NCI-H345 treated with DMSO at 0.1 percent for 48 hours (cell line): ENCODE data around the gene KYAT1.

ENCODE experiments used
- DNase-seq: peaks from one replicate; lab custom pipeline; 2025; ENCODE audit not compliant: unreplicated experiment; lab: John Stamatoyannopoulos, UW

The KYAT1 gene

DNA sequence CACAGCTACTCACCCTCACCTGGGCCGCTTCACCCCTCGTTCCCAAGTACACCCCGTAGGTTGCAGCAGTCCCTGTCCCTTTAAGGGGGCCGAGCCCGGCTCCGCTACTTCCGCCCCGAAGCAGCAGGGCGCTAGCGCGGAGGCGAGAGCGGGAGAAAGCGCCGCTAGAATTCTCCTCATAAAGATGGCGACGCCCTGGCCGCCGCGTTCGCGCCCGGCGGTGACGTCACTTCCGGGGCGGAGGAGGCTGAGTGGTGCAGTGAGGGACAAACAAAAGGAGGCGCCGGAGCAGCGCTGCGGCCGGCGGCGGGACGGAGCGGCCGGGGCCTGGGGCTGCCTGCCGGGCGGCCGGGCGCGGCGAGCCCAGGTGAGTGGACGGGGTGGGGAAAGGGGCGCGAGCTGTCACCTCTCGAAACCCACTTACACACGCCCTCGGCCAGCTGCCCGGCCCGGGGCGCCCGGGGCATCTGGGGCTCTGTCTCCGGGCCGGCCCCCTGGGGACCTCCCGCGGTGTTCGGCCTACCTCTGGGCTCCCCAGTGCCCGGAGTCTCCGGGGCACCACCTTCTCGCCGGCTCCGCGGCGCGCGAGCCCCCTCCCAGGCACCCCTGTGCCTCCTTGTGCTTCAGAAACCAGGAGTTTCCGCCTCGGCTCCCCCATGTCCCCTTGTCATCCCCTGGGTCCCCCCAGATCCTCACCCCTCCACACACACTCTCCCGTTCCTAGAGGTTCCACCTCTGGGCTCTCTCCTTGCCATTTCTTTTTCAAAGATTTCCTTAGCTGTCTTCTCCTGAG, at the start of gene KYAT1, which contains the start of gene LRRC8A:
Gene KYAT1 (minus strand): TSS at position 67 of the 793 bp plus-strand sequence. CDS start 36,545 bp downstream, outside the sequence.
Gene LRRC8A (plus strand): TSS at position 250 of the 793 bp plus-strand sequence. CDS start 25,032 bp downstream, outside the sequence.
- DNase-seq, result peak; percentile 89

DNA sequence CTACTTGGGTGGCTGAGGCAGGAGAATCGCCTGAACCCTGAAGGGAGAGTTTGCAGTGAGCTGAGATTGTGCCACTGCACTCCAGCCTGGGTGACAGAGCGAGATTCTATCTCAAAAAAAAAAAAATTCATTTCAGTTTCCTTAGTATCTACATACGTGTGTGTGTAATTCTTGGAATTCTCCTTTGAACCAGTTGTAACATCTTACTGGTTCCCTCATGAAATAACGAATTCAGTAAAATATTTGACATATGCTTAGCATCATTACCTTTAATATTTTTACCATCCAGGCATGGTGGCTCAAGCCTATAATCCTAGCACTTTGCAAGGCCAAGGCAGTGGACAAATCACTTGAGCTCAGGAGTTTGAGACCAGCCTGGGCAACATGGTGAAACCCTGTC, 47.8 kb upstream of the KYAT1 start:
- no peak for DNase-seq

DNA sequence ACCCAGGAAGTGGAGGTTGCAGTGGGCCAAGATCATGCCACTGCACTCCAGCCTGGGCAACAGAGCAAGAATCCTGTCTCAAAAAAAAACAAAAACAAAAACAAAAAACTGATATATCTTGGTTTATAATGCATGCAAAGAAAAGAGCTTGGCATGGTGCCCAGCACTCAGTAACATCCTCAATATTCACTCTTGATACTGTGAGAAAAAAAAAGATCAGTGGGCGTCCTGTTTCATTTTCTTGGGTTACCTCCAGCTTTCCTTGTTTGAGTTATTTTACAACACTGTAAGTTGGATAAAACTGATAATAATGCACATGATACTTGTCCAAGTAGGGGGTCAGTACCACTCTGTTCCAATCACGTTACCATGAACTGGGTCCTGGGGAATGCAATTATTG, 46.9 kb upstream of the KYAT1 start:
- DNase-seq, result no peak

DNA sequence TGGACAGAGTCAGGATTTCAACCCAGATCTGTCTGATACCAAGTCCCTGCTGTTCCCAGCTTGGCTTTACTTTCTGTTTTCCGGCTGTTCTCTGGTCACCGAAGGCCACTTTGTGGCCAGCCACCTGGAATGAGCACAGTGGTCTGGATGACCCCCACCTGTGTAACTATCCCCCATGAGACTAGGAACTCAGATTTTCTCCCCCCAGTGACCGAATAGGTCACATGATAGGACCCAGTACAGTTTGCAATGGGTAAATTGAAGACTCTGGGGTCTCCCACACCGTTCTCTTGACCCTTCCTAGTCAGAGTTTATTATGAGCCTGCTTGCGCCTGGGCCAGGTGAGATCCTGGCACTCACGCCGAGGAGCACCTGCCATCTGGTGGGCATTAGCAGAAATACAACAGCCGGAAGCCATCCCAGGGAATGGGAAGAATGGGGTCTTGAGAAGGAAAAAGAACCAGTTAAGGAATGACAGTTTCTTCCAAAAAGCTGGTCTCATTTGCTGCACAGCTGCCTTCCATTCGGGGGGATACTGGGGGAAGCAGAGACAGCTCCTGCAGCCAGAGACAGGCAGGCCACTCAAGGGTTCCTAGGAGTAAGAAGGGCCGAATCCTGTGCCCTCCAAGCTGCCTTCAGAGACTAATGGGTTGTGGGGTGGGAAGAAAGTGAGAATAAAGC, 46.1 kb upstream of the KYAT1 start:
- peak; percentile 35 for DNase-seq

DNA sequence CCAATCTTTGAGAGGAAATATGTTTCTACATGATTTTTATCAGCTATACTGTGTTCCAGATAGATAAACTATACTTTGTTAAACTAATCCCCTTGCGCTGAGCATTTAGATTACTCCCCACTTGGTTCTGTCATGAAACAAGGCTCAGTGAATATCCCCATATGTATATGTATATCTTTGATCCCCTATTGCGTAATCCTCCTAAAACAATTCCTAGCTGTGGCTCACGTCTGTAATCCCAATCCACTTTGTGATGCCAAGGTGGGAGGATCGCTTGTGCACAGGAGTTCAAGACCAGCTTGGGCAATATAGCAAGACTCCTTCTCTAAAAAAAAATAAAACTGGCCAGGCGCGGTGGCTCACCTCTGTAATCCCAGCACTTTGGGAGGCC, 41.7 kb upstream of the KYAT1 start:
- no peak for DNase-seq

DNA sequence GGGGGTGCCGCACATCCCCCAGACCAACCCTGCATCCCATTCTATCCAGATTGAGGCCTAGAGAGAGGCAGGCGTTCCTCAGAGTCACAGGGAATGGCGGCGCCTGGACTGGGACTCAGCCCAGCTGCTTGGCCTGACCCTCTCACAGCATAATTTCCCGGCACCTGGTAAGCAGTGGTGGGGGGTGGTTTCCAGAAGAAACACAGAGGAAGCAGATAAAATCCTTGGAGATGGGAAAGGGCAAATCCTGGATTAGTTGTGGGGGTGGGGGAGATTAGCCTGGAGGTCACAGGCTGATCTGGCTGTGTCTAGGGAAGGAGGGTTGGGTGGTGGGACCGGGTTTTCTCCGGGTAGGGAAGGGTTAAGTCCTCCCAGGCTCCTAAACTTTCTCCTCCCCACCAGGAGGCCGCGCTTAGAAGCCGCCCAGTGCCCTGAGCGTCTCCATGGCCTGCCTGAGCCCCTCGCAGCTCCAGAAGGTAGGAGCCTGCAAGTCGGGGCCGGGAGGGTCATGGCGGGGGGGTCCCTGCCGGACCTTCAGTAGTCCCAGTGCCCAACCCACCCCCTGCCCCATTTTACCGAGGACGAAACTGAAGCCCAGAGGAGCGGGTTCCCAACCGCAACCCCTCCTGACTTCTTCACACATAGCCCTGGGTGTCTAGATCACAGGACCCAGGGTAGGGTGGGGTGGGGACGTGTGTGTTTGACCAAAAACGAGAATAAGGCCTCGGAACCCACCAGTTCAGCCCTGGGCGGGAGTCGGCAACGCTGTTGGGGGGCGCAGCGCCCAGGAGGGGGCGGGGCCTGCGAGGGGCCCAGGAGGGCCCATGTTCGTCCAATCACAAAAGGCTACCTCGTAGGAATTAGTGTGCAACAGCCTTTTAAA, 40.4 kb upstream of the KYAT1 start:
- no peak for DNase-seq

DNA sequence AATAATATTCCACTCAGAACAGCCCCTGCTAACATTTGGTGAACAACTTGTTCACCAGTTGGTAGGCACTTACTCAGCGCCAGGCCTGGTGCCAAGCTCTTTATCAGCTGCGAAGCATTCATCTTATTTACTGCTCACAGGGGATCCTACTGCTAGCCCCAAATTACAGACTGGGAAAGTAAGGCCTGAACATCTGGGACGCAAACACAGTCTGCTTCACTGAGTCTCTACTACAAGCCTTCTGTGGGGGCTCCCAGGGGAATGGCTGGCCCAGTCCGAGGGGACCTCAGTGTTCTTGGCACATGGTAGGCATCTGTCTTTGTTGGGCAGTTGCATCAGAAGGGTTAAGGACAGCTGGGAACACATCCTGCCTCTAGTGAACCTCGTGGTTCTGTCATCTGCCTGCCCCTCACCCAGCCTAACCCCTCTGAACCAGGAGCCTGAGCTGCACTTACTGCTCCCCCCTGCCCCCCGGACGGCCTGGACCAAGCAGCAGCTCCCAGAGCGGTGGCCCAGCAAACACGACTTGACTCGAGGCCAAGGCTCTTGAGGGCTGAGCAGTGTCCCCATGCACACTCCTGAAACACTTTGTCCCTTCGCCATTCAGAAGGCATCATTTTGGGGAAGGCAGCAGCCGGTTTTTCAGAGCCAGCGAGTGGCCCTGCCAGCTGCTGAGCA, 38.8 kb upstream of the KYAT1 start, which contains the start of gene PHYHD1:
Gene PHYHD1 (plus strand): TSS at position 602 of the 678 bp plus-strand sequence. CDS start 1,342 bp downstream, outside the sequence.
- DNase-seq, result no peak

DNA sequence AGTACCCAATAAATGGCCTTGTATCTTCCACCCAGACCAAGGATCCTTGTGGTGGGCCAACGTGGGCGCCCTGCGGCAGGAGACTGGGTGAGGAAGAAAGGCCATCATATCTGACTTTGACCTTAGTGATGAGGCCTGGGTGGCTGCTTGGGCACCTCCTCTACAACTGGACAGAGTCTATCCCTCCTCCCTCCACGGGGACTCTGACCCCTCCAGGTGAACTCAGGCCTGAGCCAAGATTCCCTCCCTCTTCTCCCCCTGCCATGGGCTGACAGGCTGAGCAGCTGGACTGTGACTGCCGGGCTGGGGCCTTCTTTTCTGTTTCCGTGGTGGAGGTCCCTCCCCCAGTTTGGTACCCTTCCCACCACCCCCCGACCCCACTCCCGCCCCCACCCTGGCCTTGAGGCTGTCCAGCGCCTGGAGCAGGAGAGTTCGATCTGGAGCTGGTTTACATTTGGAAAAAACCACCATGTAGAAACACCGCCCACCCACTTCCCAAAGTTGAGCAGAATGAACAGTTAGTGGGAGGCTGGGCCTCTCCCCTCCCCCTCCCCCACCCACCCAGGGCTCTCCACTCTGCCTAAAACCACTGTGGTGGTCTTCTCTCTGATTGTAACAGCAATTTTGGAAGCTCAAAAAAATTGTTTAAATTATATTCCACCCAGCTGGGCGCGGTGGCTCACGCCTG, 37.8 kb upstream of the KYAT1 start:
- DNase-seq, result no peak

DNA sequence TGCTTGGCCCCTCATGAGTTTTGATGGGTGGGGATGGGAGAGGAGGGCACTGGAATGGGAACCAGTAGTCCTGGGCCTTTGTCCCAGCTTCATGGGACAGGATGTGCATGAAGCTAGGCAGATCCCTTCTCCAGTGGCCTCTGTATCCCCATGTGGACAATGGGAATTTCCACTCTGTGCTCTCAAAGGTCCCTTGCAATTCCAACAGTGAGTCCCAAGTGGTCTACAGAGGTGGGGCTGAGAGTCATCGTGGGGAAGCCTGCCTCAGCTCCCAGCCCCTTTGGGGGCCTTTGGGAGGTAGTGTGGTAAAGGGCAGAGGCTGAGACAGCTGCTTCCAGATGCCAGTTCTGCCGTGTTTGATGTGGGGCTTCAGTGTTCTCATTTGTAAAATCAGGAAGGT, 37.2 kb upstream of the KYAT1 start:
- no peak for DNase-seq

DNA sequence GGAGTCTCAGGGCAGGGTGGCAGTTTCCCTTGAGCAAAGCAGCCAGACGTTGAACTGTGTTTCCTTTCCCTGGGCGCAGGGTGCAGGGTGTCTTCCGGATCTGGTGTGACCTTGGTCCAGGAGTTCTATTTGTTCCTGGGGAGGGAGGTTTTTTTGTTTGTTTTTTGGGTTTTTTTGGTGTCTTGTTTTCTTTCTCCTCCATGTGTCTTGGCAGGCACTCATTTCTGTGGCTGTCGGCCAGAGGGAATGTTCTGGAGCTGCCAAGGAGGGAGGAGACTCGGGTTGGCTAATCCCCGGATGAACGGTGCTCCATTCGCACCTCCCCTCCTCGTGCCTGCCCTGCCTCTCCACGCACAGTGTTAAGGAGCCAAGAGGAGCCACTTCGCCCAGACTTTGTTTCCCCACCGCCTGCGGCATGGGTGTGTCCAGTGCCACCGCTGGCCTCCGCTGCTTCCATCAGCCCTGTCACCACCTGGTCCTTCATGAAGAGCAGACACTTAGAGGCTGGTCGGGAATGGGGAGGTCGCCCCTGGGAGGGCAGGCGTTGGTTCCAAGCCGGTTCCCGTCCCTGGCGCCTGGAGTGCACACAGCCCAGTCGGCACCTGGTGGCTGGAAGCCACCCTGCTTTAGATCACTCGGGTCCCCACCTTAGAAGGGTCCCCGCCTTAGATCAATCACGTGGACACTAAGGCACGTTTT, 35.5 kb upstream of the KYAT1 start:
- no peak for DNase-seq

DNA sequence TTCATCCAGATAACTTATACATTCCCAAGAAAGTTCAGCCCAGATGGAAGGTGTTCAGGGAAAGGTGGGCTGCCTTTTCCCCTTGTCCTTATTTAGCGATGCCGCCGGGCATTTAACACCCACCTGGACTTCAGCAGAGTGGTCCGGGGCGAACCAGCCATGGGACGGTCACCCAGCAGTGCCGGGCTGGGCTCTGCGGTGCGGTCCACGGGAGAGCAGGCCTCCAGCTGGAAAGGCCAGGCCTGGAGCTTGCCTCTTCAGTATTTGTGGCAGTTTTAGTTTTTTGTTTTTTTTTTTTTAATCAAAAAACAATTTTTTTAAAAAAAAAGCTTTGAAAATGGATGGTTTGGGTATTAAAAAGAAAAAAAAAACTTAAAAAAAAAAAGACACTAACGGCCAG, 35.0 kb upstream of the KYAT1 start:
- DNase-seq, result no peak

DNA sequence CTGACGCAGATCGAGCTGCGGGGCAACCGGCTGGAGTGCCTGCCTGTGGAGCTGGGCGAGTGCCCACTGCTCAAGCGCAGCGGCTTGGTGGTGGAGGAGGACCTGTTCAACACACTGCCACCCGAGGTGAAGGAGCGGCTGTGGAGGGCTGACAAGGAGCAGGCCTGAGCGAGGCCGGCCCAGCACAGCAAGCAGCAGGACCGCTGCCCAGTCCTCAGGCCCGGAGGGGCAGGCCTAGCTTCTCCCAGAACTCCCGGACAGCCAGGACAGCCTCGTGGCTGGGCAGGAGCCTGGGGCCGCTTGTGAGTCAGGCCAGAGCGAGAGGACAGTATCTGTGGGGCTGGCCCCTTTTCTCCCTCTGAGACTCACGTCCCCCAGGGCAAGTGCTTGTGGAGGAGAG, 34.5 kb upstream of the KYAT1 start:
- DNase-seq, result no peak

DNA sequence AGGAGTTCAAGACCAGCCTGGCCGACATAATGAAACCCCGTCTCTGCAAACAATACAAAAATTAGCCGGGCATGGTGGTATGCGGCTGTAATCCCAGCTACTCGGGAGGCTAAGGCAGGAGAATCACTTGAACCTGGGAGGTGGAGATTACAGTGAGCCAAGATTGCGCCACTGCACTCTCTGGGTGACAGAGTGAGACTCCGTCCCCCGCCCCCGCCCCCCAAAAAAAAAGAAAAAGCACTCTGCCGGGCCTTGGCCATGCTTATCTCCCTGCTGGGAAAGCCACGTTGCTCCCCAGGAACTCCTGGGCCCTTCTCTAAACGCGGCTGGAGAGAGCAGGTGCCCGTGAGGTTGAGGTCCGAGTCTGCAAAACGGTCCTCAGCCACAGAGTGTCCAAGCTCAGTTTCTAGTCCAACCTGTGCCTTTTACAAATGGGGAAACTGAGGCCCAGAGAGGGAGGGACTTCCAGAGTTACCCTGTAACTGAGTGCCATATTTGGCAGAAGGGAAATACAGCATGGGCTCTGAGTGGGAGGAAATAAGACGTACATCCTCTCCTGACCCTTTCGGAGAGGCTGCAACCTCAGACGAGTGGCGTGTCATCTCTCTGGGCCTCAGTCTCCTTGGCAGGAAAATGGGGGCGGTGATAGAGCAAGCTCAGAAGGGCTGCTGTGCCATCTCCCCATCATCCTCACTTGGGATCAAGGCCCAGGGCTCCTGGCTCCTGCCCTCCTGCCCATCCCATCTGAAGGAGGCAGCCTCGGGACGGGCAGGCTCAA, 32.4 kb upstream of the KYAT1 start:
- DNase-seq, result no peak

DNA sequence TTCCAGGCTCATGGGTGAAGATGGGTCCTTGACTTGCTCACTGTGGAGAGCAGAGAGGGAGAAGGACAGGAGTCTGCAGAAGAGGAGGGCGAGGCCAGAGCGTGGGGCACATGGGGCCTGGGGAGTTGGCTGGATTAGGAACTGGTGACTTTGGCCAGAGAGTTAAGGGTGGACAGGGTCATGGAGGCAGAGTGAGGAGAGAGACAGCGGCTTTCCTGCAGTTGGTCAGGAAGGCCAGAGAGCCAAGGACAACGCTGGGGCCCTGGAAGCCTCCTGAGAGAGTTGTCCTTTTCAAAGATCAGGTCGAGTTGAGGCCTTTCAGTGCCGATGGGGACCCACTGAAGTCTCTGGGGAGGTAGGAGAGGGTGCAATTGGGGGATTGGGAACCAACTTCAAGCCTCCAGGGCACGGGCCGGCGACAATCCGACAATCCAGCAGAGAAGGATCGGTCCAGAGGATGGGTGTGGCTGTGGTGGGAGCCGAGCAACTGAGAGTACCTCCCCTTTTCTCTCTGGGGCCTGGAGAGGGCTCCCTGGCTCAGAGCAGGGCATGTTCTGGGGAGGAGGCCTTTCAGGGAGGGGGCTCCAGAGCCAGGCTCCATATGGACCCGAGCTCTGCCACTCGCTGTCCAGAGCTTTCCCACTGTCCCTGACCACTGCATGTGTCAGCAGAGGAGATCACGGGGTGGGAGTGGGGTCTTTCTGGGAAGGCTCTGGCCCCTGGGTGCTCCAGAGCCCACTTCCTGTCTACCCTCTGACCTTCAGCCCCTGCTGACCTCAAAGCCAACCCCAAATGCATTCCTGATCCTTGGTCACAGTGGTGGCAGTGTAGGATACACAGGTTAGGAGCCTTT, 31.5 kb upstream of the KYAT1 start:
- DNase-seq, result no peak

DNA sequence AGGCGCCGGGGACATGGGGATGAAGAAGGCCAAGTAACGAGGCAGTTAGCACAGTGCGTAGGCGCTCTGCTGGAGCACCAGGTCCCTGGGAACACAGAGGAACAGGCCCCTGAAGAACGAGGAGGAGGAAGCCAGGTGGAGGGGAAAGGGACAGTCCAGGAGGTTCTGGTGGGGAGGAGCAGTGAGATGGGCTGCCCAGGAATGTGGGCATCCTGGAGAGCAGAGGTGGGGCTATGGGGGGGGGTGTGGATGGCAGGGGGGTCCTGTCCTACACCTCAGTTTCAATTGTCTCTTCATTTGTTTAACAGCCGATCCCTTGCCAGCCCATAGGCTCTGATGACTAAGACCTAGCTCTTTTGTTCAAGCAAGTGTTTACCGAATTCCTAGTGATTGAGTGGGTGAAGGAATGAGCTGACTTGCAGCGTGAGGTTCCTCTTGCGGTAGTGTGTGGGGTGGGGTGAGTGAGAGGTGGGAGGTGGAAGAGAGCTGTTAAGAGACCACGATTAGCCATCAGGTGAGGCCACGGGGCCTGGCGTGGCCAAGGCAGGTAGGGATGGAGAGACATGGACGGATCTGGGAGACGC, 30.6 kb upstream of the KYAT1 start:
- DNase-seq, result no peak

DNA sequence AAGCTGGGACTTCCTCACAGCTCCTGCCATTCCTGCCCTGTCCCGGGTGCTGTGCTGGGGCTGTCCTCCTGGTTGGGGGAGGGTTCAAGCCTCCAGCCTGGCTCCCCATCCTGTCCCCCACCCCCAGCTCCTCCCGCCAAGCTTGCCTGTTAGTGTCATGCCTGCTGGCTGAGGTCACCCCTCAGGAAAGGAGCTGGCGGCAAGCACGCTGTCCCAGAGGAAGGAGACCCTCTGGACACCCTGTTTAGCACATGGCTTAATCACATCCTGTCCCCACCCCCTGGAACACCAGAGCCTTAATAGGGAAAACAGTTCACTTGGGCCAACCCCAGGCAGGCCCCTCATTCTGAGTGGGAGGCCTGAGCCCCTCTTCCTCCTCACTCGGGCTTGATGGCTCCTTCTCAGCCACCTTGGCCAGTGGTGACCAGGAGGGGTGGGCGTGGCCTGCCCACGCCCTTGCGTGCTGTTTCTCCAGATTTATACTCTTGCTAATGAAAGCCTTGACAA, 29.8 kb upstream of the KYAT1 start:
- DNase-seq, result no peak

DNA sequence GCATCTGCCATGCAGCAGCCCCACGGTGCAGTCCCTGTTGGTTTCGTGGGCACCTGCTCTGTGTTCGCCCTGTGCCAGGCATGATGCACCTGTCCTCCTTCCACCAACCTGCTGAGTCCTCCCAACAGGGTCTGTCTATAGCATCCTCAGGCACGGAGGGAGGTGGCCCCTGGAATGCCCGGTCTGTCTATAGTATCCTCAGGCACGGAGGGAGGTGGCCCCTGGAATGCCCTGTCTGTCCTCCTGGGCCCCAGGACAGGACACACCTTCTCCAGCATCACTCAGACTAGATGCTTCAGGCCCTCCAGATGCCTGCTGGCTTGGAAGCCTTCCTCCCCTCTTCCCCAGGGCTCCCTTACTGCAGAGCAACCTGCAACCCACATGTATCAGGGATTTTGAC, 29.2 kb upstream of the KYAT1 start:
- DNase-seq, result no peak
